Activated naive CD8-positive, alpha-beta T cell treated with anti-CD3 and anti-CD28 coated beads, Interleukin-2, amount 50 U/mL, for 24 hours (primary cell): ENCODE measurements around the gene ORAI1.

Source experiments
- ATAC-seq: fragments of 150-1000 bp; cut with Tn5 transposase; one replicate; pipeline ENCODE4 v1.10.0; 2021
- DNase-seq: peaks from one replicate; pipeline ENCODE4 v3.0.0; 2021
- H3K27ac Mint-ChIP-seq: one replicate; pipeline ENCODE4 v1.8.0; 2021; ENCODE audit warnings: mild to moderate bottlenecking, mixed read lengths
- H3K27me3 Mint-ChIP-seq: one replicate; pipeline ENCODE4 v1.8.0; 2021; ENCODE audit warnings: mixed read lengths
- H3K36me3 Mint-ChIP-seq: one replicate; pipeline ENCODE4 v1.8.0; 2021; ENCODE audit warnings: low read depth, mixed read lengths
- H3K4me1 Mint-ChIP-seq: one replicate; pipeline ENCODE4 v1.8.0; 2021; ENCODE audit warnings: mixed read lengths
- H3K4me3 Mint-ChIP-seq: one replicate; pipeline ENCODE4 v1.8.0; 2021; ENCODE audit warnings: mild to moderate bottlenecking, moderate library complexity, mixed read lengths
- H3K9me3 Mint-ChIP-seq: one replicate; pipeline ENCODE4 v1.8.0; 2021; ENCODE audit warnings: mixed read lengths

ORAI1 gene

DNA sequence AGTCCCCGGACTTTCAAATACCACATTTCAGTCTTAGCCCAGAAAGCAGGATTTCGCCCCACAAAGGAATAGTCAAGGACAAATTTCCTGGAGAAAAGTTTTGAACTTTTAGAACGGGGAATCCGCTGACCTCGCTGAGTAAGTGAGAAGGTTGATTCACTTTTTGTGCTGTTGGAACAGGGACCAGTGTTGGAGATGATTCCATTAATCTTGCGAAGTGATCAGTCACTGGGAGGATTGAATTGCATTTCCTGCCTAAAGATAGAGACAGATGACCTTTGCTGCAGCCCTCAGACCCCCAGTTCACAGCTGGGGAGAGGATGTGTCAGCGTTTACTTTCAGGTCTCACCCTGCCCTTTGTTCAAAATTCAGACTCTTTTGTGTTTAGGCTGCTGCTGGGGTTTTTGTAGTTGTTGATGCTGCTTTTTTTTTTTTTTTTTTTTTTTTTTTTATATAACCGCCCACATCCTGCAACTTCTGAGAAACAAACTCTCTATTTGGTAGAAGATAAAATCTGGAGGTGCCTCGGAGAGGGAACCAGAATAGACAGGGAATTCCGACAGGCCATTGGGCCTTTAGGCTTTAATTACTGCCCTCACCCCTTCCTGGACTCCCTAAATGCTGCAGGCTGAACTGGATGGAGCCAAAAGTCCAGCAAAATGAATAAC lies 35.7 kb upstream of the ORAI1 start:
- ATAC-seq = peak; percentile 98
- H3K4me1 Mint-ChIP-seq = peaks cover 34% of the 10 kb centered on the region
- no peaks in the 10 kb centered on the region for H3K9me3 Mint-ChIP-seq
- peak overlapping the region; percentile 96 for H3K27ac Mint-ChIP-seq
- DNase-seq = peak; percentile 71
- H3K4me3 Mint-ChIP-seq = peak overlapping the region; percentile 79
- H3K36me3 Mint-ChIP-seq = no peaks in the 10 kb centered on the region
- peaks cover 2% of the 10 kb centered on the region for H3K27me3 Mint-ChIP-seq

DNA sequence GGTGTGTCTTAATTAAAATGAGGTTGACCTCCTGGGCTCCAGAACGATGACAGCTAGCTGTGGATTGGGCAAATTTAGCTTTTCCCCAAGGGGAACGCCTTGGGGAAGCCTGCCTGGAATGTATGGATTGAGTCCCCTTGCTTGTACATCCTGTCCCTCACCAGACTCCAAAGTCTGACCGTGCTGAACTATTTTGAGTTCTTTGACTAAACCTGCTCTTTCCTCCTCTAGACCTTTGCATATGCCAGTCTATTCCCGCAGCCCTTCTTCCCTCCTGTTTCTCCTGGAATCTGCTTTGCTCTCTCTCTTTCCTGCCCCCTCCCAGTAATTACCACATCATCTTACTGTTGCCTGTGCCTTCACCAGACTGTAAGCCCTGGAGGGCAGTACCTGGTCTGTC lies 34.0 kb upstream of the ORAI1 start:
- Mint-ChIP-seq H3K4me3 (no peak overlapping the region), H3K27me3 (peaks cover 2% of the 10 kb centered on the region), H3K4me1 (peaks cover 34% of the 10 kb centered on the region), H3K9me3 (no peaks in the 10 kb centered on the region), H3K36me3 (no peaks in the 10 kb centered on the region), H3K27ac (peak overlapping the region; percentile 53)
- ATAC-seq (no peak), DNase-seq (no peak)

DNA sequence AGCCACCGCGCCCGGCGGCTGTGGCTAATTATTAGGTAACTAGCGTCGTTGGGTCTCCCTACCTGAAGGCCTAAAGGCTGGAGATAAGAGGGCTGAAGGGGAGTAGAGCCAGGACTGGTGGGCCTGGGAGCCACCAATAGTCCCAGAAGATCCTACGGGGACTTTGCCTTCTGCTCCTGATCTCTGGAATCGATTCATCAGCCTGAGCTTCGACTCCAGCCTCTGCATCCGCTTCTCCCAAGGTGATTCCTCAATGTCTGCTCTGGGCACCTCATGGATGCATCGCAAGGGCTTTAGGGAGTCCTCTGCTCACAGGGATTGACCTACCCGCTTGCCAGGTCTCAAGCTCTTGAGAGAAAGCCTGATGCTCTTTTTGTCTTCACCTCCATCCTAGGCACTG lies 30.8 kb upstream of the ORAI1 start:
- no peaks in the 10 kb centered on the region for H3K9me3 Mint-ChIP-seq
- H3K4me1 Mint-ChIP-seq = peaks cover 23% of the 10 kb centered on the region
- H3K27me3 Mint-ChIP-seq = no peaks in the 10 kb centered on the region
- H3K4me3 Mint-ChIP-seq = no peak overlapping the region
- H3K36me3 Mint-ChIP-seq = no peaks in the 10 kb centered on the region
- DNase-seq = no peak
- no peak for ATAC-seq
- no peak overlapping the region for H3K27ac Mint-ChIP-seq

DNA sequence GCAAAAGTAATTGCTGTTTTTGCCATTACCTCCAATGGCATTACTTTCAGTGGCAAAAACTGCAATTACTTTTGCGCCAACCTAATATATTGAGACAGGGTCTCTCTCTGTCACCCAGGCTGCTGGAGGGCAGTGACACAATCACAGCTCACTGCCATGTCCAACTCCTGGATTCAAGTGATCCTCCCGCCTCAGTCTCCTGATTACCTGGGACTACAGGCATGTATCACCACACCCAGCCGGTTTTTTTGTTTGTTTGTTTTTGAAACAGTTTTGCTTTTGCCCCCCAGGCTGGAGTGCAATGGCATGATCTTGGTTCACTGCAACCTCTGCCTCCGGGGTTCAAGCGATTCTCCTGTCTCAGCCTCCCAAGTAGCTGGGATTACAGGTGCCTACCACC lies 29.8 kb upstream of the ORAI1 start:
- H3K27me3 Mint-ChIP-seq = no peaks in the 10 kb centered on the region
- no peaks in the 10 kb centered on the region for H3K9me3 Mint-ChIP-seq
- H3K27ac Mint-ChIP-seq = no peak overlapping the region
- H3K4me1 Mint-ChIP-seq = peaks cover 13% of the 10 kb centered on the region
- H3K36me3 Mint-ChIP-seq = no peaks in the 10 kb centered on the region
- DNase-seq (no peak), ATAC-seq (no peak)
- no peak overlapping the region for H3K4me3 Mint-ChIP-seq

DNA sequence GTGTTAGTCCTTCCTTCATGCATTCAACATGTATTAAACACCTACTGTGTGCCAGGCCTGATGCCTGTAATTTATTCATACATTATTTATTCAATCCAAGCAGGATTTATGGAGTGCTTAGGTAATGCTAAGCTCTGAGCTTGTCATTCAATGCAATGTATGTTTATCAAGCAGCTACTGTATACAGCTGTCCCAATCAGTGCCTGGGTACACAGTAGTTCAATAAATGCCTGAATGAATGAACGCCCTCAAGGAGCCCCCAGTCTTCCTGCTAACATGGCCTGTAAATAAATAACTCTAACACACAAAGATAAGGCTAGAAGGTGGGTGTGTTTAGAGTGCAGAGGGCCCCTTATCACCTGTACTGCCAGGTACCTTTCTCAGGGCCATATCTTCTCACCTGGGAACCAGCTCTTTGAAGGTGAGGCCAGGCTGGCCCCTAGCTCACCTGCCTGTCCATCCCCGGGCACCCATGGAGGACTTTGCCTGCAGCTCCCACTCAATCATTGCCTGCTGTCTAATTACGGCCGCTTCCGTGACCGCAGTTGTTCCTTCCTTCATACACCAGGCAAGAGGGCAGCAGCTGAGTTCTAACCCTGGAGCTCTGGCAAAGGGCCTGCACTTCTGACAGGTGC lies 25.5 kb upstream of the ORAI1 start:
- no peak for DNase-seq
- ATAC-seq = no peak
- Mint-ChIP-seq H3K9me3 (no peaks in the 10 kb centered on the region), H3K36me3 (no peaks in the 10 kb centered on the region), H3K4me3 (no peak overlapping the region), H3K4me1 (no peaks in the 10 kb centered on the region), H3K27ac (no peak overlapping the region), H3K27me3 (no peaks in the 10 kb centered on the region)

DNA sequence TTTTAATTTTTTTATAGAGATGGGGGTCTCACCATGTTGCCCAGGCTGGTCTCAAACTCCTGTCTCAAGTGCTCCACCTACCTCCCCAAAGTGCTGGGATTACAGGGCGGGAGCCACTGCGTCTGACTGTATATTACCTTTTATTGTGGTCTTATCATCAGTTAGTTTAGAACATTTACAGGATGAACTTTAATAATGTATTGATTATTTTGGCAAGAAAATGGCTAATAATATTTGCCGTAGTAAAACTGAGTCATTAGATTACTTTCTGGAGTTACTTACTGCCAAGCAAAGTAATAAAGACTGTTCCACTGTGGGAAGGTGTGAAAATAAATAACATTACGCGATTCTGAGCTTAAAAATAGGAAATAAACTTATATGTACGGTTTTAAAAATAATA lies 23.6 kb upstream of the ORAI1 start:
- no peaks in the 10 kb centered on the region for H3K36me3 Mint-ChIP-seq

DNA sequence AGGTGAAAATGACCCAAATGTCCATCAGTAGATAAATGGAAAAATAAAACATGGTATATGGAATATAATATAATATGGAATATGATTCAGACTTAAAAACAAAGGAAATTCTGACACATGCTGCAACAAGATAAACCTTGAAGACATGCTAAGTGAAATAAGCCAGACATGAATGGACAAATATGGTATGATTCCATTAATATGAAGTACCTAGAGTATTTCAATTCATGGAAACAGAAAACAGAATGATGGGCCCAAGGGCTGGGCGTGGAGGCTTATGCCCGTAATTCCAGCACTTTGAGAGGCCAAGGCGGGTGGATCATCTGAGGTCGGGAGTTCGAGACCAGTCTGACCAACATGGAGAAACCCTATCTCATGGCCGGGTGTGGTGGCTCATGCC lies 22.7 kb upstream of the ORAI1 start:
- Mint-ChIP-seq H3K27ac (no peak overlapping the region), H3K36me3 (no peaks in the 10 kb centered on the region), H3K27me3 (no peaks in the 10 kb centered on the region), H3K4me3 (no peak overlapping the region), H3K9me3 (no peaks in the 10 kb centered on the region), H3K4me1 (no peaks in the 10 kb centered on the region)
- ATAC-seq (no peak), DNase-seq (no peak)

More for the DNA sequence above, 23.6 kb upstream of the ORAI1 start:
- no peak overlapping the region for H3K27ac Mint-ChIP-seq
- no peaks in the 10 kb centered on the region for H3K27me3 Mint-ChIP-seq
- ATAC-seq = no peak
- no peak overlapping the region for H3K4me3 Mint-ChIP-seq
- no peaks in the 10 kb centered on the region for H3K9me3 Mint-ChIP-seq
- DNase-seq = no peak
- H3K4me1 Mint-ChIP-seq = no peaks in the 10 kb centered on the region

DNA sequence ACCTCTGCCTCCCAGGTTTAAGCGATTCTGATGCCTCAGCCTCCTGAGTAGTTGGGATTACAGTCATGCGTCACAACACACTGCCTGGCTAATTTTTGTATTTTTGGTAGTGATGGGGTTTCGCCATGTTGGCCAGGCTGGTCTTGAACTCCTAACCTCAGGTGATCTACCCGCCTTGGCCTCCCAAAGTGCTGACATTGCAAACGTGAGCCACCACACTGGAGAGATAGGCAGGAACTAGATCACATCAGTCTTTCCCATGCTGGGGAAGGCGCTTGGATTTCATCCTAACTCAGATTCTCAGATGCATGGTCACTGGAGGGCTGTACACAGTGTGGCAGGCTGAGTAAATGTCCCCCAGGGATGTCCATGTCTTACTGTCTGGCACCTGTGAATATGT lies 18.0 kb upstream of the ORAI1 start:
- Mint-ChIP-seq H3K36me3 (no peaks in the 10 kb centered on the region), H3K27ac (no peak overlapping the region), H3K9me3 (no peaks in the 10 kb centered on the region), H3K27me3 (no peaks in the 10 kb centered on the region), H3K4me1 (no peaks in the 10 kb centered on the region), H3K4me3 (no peak overlapping the region)
- no peak for DNase-seq
- ATAC-seq = no peak

DNA sequence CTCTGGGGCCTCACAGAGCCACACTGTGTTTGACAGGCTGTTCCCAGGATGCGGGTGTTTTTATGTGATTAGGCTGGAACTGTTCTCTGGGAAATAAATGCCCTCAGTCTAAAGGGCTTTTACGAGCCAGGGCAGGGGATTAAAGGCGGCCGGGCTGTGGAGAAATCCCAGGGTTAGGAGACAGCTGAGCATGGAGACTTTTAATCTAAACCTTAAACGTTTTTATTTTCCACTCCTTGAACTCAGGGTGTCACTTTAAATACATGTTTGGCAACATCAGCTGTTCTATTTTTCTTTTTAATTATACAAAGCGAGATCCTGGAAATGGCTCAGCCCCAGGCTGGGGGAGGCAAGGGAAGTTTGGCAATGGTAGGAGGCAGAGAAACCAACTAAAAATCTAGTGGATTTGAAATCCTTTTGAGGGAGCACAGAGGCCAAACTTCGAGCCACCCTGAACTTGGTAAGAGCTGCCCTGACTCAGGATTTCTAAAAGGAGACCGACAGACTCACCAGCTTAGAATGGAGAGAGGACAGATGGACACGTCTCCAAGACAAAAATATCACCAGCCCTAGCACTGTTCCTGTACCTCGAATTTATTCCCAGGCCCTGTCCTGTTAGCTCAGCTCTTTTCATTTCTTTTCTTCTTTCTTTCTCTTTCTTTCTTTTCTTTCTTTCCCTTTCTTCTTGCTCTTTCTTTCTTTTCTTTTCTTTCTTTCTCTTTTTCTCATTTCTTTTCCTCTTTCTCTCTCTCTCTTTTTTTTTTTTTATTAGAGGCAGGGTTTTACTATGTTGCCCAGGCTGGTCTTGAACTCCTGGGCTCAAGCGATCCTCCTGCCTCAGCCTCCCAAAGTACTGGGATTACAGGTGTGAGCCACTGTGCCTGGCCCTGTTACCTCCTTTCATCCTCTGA lies 15.8 kb upstream of the ORAI1 start:
- H3K36me3 Mint-ChIP-seq = no peaks in the 10 kb centered on the region
- no peak overlapping the region for H3K27ac Mint-ChIP-seq
- DNase-seq (no peak), ATAC-seq (no peak)
- no peaks in the 10 kb centered on the region for H3K27me3 Mint-ChIP-seq
- H3K9me3 Mint-ChIP-seq = no peaks in the 10 kb centered on the region
- H3K4me1 Mint-ChIP-seq = peaks cover 4% of the 10 kb centered on the region
- H3K4me3 Mint-ChIP-seq = no peak overlapping the region

DNA sequence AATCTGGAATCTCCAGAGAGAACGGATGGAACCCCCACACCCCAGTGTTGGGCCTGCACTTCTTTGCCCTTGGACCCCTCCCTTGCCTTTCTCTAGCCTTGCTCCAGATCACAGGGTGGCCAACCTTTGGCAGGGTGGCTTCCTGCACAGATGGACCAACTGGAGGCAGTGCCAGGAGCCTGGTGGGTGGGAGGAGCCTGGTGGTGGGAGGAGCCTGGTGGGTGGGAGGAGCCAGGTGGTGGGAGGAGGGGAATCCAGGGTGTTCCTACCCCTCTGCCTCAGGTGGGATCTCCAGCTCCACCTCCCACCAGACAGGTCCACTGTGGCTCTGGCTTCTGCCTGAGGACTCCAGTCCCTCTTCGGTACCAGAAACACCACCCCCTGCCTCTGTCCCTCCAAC lies 15.0 kb upstream of the ORAI1 start:
- DNase-seq (peak; percentile 52), ATAC-seq (no peak)
- no peaks in the 10 kb centered on the region for H3K27me3 Mint-ChIP-seq
- H3K4me1 Mint-ChIP-seq = peaks cover 7% of the 10 kb centered on the region
- no peaks in the 10 kb centered on the region for H3K36me3 Mint-ChIP-seq
- no peak overlapping the region for H3K27ac Mint-ChIP-seq
- no peaks in the 10 kb centered on the region for H3K9me3 Mint-ChIP-seq
- H3K4me3 Mint-ChIP-seq = no peak overlapping the region

DNA sequence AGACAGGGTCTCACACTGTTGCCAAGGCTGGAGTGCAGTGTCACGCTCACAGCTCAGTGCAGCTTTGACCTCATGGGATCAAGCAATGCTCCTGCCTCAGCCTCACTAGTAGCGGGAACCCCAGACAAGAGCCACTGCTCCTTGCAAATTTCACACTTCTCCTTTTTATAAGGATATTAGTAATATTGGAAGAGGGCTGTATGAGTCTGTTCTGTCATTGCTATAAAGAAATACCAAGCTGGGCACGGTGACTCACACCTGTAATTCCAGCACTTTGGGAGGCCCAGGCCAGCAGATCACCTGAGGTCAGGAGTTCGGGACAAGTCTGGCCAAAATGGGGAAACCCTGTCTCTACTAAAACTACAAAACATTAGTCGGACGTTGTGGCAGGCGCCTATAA lies 12.9 kb upstream of the ORAI1 start:
- Mint-ChIP-seq H3K4me3 (no peak overlapping the region), H3K4me1 (peaks cover 9% of the 10 kb centered on the region), H3K27me3 (no peaks in the 10 kb centered on the region), H3K27ac (no peak overlapping the region), H3K36me3 (no peaks in the 10 kb centered on the region), H3K9me3 (no peaks in the 10 kb centered on the region)
- ATAC-seq (no peak), DNase-seq (no peak)

DNA sequence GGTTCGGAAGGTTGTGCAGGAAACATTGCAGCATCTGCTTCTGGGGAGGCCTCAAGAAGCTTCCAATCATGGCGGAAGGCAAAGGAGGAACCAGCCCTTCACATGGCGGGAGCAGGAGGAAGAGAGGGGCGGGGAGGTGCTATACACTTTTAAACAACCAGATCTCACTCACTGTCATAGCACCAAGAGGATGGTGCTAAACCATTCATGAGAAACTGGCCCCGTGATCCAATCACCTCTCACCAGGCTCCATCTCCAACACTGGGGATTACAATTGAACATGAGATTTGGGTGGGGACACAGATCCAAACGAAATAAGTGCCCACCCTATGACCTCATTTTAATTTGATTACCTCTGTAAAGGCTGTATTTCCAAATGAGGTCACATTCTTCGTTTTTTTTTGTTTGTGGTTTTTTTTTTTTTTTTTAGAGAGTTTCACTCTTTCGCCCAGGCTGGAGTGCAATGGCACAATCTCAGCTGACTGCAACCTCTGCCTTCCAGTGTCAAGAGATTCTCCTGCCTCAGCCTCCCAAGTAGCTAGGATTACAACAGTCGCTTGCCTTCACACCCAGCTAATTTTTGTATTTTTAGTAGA lies 11.4 kb upstream of the ORAI1 start:
- DNase-seq = no peak
- ATAC-seq = no peak
- Mint-ChIP-seq H3K27me3 (no peaks in the 10 kb centered on the region), H3K36me3 (no peaks in the 10 kb centered on the region), H3K9me3 (no peaks in the 10 kb centered on the region), H3K4me1 (peaks cover 13% of the 10 kb centered on the region), H3K4me3 (no peak overlapping the region), H3K27ac (no peak overlapping the region)

DNA sequence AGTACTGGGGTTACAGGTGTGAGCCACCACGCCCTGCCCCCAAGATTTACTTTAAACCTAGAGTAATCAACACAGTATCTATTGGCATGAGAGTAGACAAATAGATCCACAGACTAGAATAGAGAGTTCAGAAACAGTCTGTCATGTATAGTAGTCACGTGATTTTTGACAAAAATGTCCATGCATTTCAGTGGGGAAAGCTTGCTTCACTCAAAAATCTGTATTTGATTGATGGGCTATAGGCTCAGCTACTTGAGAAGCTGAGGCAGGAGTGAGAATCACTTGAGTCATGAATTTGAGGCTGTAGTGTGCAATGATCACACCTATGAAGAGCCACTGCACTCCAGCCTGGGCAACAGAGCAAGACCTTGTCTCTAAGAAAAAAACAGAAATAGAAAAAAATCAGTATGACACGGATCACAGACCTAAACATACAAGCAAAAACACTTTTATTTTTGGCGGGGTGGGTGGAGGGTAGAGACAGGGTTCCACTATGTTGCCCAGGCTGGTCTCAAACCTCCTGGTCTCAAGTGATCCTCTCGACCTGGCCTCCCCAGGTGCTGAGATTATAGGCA lies 7.6 kb upstream of the ORAI1 start:
- no peak for ATAC-seq
- no peaks in the 10 kb centered on the region for H3K9me3 Mint-ChIP-seq
- H3K27ac Mint-ChIP-seq = no peak overlapping the region
- no peak for DNase-seq
- H3K36me3 Mint-ChIP-seq = no peaks in the 10 kb centered on the region
- H3K4me1 Mint-ChIP-seq = peaks cover 13% of the 10 kb centered on the region
- no peaks in the 10 kb centered on the region for H3K27me3 Mint-ChIP-seq
- no peak overlapping the region for H3K4me3 Mint-ChIP-seq

DNA sequence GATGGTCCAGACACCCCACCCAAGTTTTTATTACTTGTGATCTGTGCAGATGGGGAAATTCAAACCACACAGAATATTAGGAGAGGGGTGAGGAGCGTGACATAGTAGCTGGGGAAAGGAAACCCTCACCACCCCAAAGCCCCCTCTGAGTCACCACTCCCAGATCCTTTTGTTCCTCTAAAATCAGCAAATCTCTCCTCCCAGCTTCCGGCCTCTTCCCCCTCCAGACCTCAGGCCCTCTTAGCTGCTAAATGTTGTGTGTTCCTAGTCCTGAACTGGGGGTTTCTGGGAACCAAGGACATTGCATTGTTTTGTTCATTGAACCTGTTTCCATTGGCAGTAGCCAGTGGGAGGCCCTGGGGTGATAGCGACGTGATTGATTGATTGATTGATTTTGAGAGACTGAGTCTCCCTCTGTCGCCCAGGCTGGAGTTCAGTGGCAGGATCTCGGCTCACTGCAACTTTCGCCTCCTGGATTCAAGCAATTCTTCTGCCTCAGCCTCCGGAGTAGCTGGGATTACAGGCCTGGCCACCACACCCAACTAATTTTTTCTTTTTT lies 5.9 kb upstream of the ORAI1 start:
- no peaks in the 10 kb centered on the region for H3K36me3 Mint-ChIP-seq
- peaks cover 17% of the 10 kb centered on the region for H3K4me1 Mint-ChIP-seq
- no peak for ATAC-seq
- H3K9me3 Mint-ChIP-seq = no peaks in the 10 kb centered on the region
- DNase-seq = no peak
- H3K27ac Mint-ChIP-seq = no peak overlapping the region
- H3K4me3 Mint-ChIP-seq = no peak overlapping the region
- H3K27me3 Mint-ChIP-seq = no peaks in the 10 kb centered on the region
